ENCODE results near the gene ACP7.
"Not testable (repeated sequence)": the region's sequence is repeated elsewhere in the genome, so short reads cannot be mapped to it uniquely, and the experiment has no call there.

Gene ACP7

DNA sequence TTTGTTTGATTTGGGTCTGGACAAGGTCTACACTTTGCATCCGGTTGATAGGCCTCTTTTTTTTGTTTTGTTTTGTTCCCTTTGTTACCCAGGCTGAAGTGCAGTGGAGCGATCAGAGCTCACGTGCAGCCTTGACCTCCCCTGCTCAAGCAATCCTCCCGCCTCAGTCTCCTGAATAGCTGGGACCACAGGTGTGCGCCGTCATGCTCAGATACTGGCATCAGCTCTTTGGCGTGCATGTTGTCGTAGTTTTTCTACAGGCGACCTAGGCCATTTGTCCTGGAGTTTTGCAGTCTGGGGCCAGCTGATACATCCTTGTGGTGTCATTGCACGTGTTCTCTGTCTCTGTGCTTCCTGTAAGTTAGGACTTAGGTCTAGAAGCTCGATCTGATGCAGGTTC lies 57.8 kb downstream of the ACP7 start:
- Histone ChIP-seq H3K27ac (ENCODE audit: insufficient read depth in 1 of 2, low read depth in 1 of 2, low read length in 2 of 2, poor library complexity in 1 of 2, severe bottlenecking in 2 of 2) (no peak overlapping the region), H3K4me1 (ENCODE audit: control extremely low read depth in 1 of 4, control insufficient read depth in 4 of 4, insufficient read depth in 4 of 4, low read length in 3 of 4) (peaks cover 2 to 45% (median 43%) of the 10 kb centered on the region in 4 experiments), H3K27me3 (replicated peaks in 2 of 5; ENCODE audit: control insufficient read depth in 4 of 5, insufficient read depth in 5 of 5, low read length in 4 of 5) (no peaks in the 10 kb centered on the region), H3K9me3 (ENCODE audit: control extremely low read depth in 1 of 5, control insufficient read depth in 4 of 5, insufficient read depth in 2 of 5, low read depth in 1 of 5, low read length in 4 of 5) (no peaks in the 10 kb centered on the region), H3K36me3 (ENCODE audit: control insufficient read depth in 4 of 4, insufficient read depth in 4 of 4, low read length in 3 of 4) (no peaks in the 10 kb centered on the region), H3K4me3 (ENCODE audit: control insufficient read depth in 1 of 7, extremely low read depth in 1 of 7, insufficient read depth in 4 of 7, low read depth in 2 of 7, low read length in 6 of 7) (no peak overlapping the region)
- ChIA-PET POLR2A (no interaction called here), CTCF (interaction anchor here (0.8 to 0.9 kb wide), 2 partner anchors 20 to 45 kb away, joined by 3 to 4 read pairs; no protein-coding TSS in a partner anchor)
- peak in 2 of 3 donors; percentile 29 to 43 for DNase-seq
- 66% methylated on average over 10 of the region's 11 CpGs for WGBS (ENCODE audit: insufficient coverage)

GRCh38 chr19:39142630-39143029 lies 58.5 kb downstream of the ACP7 start:
- Histone ChIP-seq H3K4me3 (ENCODE audit: control insufficient read depth in 1 of 7, extremely low read depth in 1 of 7, insufficient read depth in 4 of 7, low read depth in 2 of 7, low read length in 6 of 7) (no peak overlapping the region), H3K27me3 (replicated peaks in 2 of 5; ENCODE audit: control insufficient read depth in 4 of 5, insufficient read depth in 5 of 5, low read length in 4 of 5) (no peaks in the 10 kb centered on the region), H3K27ac (ENCODE audit: insufficient read depth in 1 of 2, low read depth in 1 of 2, low read length in 2 of 2, poor library complexity in 1 of 2, severe bottlenecking in 2 of 2) (no peak overlapping the region), H3K9me3 (ENCODE audit: control extremely low read depth in 1 of 5, control insufficient read depth in 4 of 5, insufficient read depth in 2 of 5, low read depth in 1 of 5, low read length in 4 of 5) (no peaks in the 10 kb centered on the region), H3K36me3 (ENCODE audit: control insufficient read depth in 4 of 4, insufficient read depth in 4 of 4, low read length in 3 of 4) (no peaks in the 10 kb centered on the region), H3K4me1 (ENCODE audit: control extremely low read depth in 1 of 4, control insufficient read depth in 4 of 4, insufficient read depth in 4 of 4, low read length in 3 of 4) (peaks cover 2 to 49% (median 45%) of the 10 kb centered on the region in 4 experiments)
- DNase-seq, result peak in 2 of 3 donors; percentile 43 to 52
- ChIA-PET CTCF (interaction anchor here (0.8 to 0.9 kb wide), 2 partner anchors 20 to 90 kb away, joined by 3 read pairs; no protein-coding TSS in a partner anchor), POLR2A (no interaction called here)
- 39% methylated on average over 5 of the region's 5 CpGs for WGBS (ENCODE audit: insufficient coverage)

GRCh38 chr19:39143757-39144289 lies 59.7 kb downstream of the ACP7 start:
- WGBS (ENCODE audit: insufficient coverage), result 89% methylated on average over 5 of the region's 5 CpGs
- CTCF ChIA-PET, result interaction anchor here (0.6 to 3.5 kb wide), 3 partner anchors 10 to 279 kb away, joined by 4 to 33 read pairs (median 7); no protein-coding TSS in a partner anchor
- Histone ChIP-seq H3K4me3 (ENCODE audit: control insufficient read depth in 1 of 7, extremely low read depth in 1 of 7, insufficient read depth in 4 of 7, low read depth in 2 of 7, low read length in 6 of 7) (peak overlapping the region in 1 of 7 experiments; percentile 43), H3K4me1 (ENCODE audit: control extremely low read depth in 1 of 4, control insufficient read depth in 4 of 4, insufficient read depth in 4 of 4, low read length in 3 of 4) (peaks cover 2 to 49% (median 45%) of the 10 kb centered on the region in 4 experiments)
- H3K27me3 ChIP-seq (replicated peaks in 2 of 5; ENCODE audit: control insufficient read depth in 4 of 5, insufficient read depth in 5 of 5, low read length in 4 of 5); H3K27ac ChIP-seq (ENCODE audit: insufficient read depth in 1 of 2, low read depth in 1 of 2, low read length in 2 of 2, poor library complexity in 1 of 2, severe bottlenecking in 2 of 2); DNase-seq; POLR2A ChIA-PET; H3K36me3 ChIP-seq (ENCODE audit: control insufficient read depth in 4 of 4, insufficient read depth in 4 of 4, low read length in 3 of 4); H3K9me3 ChIP-seq (ENCODE audit: control extremely low read depth in 1 of 5, control insufficient read depth in 4 of 5, insufficient read depth in 2 of 5, low read depth in 1 of 5, low read length in 4 of 5): not testable (repeated sequence)

DNA sequence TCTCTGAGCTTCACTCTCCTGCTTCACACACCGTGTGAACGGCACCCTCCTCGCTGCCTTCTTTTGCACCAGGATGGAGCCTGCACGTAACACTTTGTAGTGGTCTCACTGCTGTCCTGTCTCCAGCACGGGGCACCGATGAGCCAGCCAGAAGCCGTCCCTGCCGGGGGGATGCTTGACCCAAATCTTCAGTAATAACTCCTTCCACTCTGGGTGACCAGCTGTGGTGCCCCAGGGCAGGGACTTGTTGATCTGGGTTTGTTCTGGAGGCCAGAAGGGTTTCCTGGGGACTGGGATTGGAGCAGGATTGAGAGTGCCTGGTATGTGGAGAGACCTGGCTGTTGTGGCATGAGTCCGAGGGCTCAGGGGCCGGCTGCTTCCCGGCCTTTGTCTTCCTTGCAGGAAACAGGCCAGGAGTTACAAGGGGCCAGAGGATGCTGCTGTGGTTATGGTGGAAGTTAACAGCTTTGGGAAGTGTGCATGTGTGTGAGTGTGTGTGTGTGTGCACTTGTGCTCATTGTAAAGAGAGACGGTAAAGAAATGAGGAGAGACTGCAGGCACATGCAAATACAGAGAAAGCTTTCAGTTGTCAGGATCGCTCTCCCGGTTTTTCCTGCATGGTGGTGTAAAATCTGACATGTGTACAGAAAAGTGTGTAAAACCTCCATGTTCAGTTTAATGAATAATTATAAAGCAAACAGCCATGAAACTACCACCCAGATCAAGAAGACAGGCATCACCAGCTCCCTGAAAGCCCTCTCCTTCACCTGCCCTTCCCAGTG lies 60.3 kb downstream of the ACP7 start:
- ChIA-PET POLR2A (interaction anchor here (0.5 to 0.6 kb wide), 2 partner anchors 187 to 1895 kb away, joined by 3 to 5 read pairs; no protein-coding TSS in a partner anchor), CTCF (interaction anchor here (0.6 to 3.5 kb wide), 8 partner anchors 9 to 278 kb away, joined by 3 to 33 read pairs (median 8); no protein-coding TSS in a partner anchor)
- peak overlapping the region in 5 of 7 experiments; percentile 1 to 66 (median 43) for H3K4me3 ChIP-seq (ENCODE audit: control insufficient read depth in 1 of 7, extremely low read depth in 1 of 7, insufficient read depth in 4 of 7, low read depth in 2 of 7, low read length in 6 of 7)
- 5% methylated on average over 5 of the region's 14 CpGs for WGBS (ENCODE audit: insufficient coverage)
- H3K4me1 ChIP-seq (ENCODE audit: control extremely low read depth in 1 of 4, control insufficient read depth in 4 of 4, insufficient read depth in 4 of 4, low read length in 3 of 4), result peaks cover 2 to 49% (median 45%) of the 10 kb centered on the region in 4 experiments
- peaks cover 0 to 6% (median 2%) of the 10 kb centered on the region in 5 experiments for H3K9me3 ChIP-seq (ENCODE audit: control extremely low read depth in 1 of 5, control insufficient read depth in 4 of 5, insufficient read depth in 2 of 5, low read depth in 1 of 5, low read length in 4 of 5)
- DNase-seq, result peak; percentile 32 to 58 (median 45)
- H3K27ac ChIP-seq (ENCODE audit: insufficient read depth in 1 of 2, low read depth in 1 of 2, low read length in 2 of 2, poor library complexity in 1 of 2, severe bottlenecking in 2 of 2), result peak overlapping the region in 1 of 2 experiments; percentile 29
- no peaks in the 10 kb centered on the region for H3K27me3 ChIP-seq (replicated peaks in 2 of 5; ENCODE audit: control insufficient read depth in 4 of 5, insufficient read depth in 5 of 5, low read length in 4 of 5)
- H3K36me3 ChIP-seq (ENCODE audit: control insufficient read depth in 4 of 4, insufficient read depth in 4 of 4, low read length in 3 of 4), result peaks cover 0 to 7% (median 1%) of the 10 kb centered on the region in 4 experiments

- WGBS (ENCODE audit: insufficient coverage), result 10% methylated on average over 16 of the region's 26 CpGs
- ChIA-PET CTCF (interaction anchor here (0.6 to 3.5 kb wide), 16 partner anchors 8 to 871 kb away, joined by 3 to 33 read pairs (median 6); partner anchors contain the start of gene PAK4), POLR2A (interaction anchor here (0.5 to 0.6 kb wide), 2 partner anchors 186 to 1894 kb away, joined by 3 to 5 read pairs; no protein-coding TSS in a partner anchor)
- H3K4me1 ChIP-seq (ENCODE audit: control extremely low read depth in 1 of 4, control insufficient read depth in 4 of 4, insufficient read depth in 4 of 4, low read length in 3 of 4), result peaks cover 2 to 49% (median 44%) of the 10 kb centered on the region in 4 experiments
- peaks cover 0 to 6% (median 2%) of the 10 kb centered on the region in 5 experiments for H3K9me3 ChIP-seq (ENCODE audit: control extremely low read depth in 1 of 5, control insufficient read depth in 4 of 5, insufficient read depth in 2 of 5, low read depth in 1 of 5, low read length in 4 of 5)
- H3K27me3 ChIP-seq (replicated peaks in 2 of 5; ENCODE audit: control insufficient read depth in 4 of 5, insufficient read depth in 5 of 5, low read length in 4 of 5), result no peaks in the 10 kb centered on the region
- peak; percentile 79 to 91 (median 85) for DNase-seq
- H3K4me3 ChIP-seq (ENCODE audit: control insufficient read depth in 1 of 7, extremely low read depth in 1 of 7, insufficient read depth in 4 of 7, low read depth in 2 of 7, low read length in 6 of 7), result peak overlapping the region in 3 of 7 experiments; percentile 43 to 66 (median 46)
- H3K27ac ChIP-seq (ENCODE audit: insufficient read depth in 1 of 2, low read depth in 1 of 2, low read length in 2 of 2, poor library complexity in 1 of 2, severe bottlenecking in 2 of 2), result peak overlapping the region in 1 of 2 experiments; percentile 29
- H3K36me3 ChIP-seq (ENCODE audit: control insufficient read depth in 4 of 4, insufficient read depth in 4 of 4, low read length in 3 of 4), result peaks cover 0 to 7% (median 1%) of the 10 kb centered on the region in 4 experiments
These were observed 61.2 kb downstream of the ACP7 start for GRCh38 chr19:39145180-39145953.

GRCh38 chr19:39146091-39146490 lies 61.9 kb downstream of the ACP7 start:
- Histone ChIP-seq H3K4me3 (ENCODE audit: control insufficient read depth in 1 of 7, extremely low read depth in 1 of 7, insufficient read depth in 4 of 7, low read depth in 2 of 7, low read length in 6 of 7) (peak overlapping the region in 2 of 7 experiments; percentile 40 to 43), H3K9me3 (ENCODE audit: control extremely low read depth in 1 of 5, control insufficient read depth in 4 of 5, insufficient read depth in 2 of 5, low read depth in 1 of 5, low read length in 4 of 5) (peaks cover 0 to 6% (median 2%) of the 10 kb centered on the region in 5 experiments), H3K36me3 (ENCODE audit: control insufficient read depth in 4 of 4, insufficient read depth in 4 of 4, low read length in 3 of 4) (peaks cover 0 to 7% (median 1%) of the 10 kb centered on the region in 4 experiments), H3K4me1 (ENCODE audit: control extremely low read depth in 1 of 4, control insufficient read depth in 4 of 4, insufficient read depth in 4 of 4, low read length in 3 of 4) (peaks cover 2 to 50% (median 46%) of the 10 kb centered on the region in 4 experiments), H3K27ac (ENCODE audit: insufficient read depth in 1 of 2, low read depth in 1 of 2, low read length in 2 of 2, poor library complexity in 1 of 2, severe bottlenecking in 2 of 2) (peak overlapping the region in 1 of 2 experiments; percentile 4), H3K27me3 (replicated peaks in 2 of 5; ENCODE audit: control insufficient read depth in 4 of 5, insufficient read depth in 5 of 5, low read length in 4 of 5) (no peaks in the 10 kb centered on the region)
- POLR2A ChIA-PET, result no interaction called here
- whole genome bisulfite sequencing (ENCODE audit: insufficient coverage), result no CpG with 5 or more reads among the region's 1 CpG
- CTCF ChIA-PET, result interaction anchor here (0.7 to 3.5 kb wide), 14 partner anchors 7 to 183 kb away, joined by 3 to 33 read pairs (median 6); partner anchors contain the start of gene PAK4
- DNase-seq, result no peak

Data from common myeloid progenitor, CD34-positive (primary cell).